ENCODE measurements around the gene H3-3A.

DNA sequence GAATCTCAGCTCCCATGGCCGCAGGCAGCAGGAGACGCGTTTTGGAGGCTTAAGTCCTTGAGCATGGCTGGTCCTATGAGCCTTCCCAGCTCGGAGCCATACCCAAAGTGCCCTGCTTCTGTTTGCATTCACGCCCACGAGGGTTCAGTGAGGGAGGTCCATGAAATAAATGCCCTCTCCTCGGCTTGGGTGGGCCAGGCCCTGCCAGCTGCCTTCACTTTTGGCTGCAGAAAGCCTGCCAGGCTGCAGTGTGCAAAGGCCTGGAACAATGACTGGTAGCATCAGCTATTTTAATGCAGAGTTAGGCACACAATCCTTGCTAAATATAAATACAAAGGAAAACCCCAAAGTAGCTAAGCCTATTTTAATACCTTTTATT, 49.4 kb downstream of the H3-3A start:
- TF ChIP-seq POLR2A (IDR thresholded peaks at IDR 0.05; ENCODE audit: low read length), result no peak
- no peak for TF ChIP-seq GATA1 (IDR thresholded peaks at IDR 0.05; ENCODE audit: low read depth, low read length)

All from erythroblast (primary cell).